MCF 10A (cell line): ENCODE results near the gene CLSTN2. TPM values are rescaled to one million over a fixed set of nuclear protein-coding genes. Genes with fewer than 3 reads are reported as not detected.

Experiments
- BruUV-seq: library from RNA; stranded (reverse); fragments of 400-500 nt; replicated peaks from 2 replicates; lab custom pipeline; 2021; lab: Mats Ljungman, UMichigan
- CTCF ChIA-PET: fragments of 300-600 bp; sonication (Branson Sonifier 250); formaldehyde crosslinking; extraction: SDS; loops from one replicate; lab custom pipeline; 2021; ENCODE audit warnings: antibody characterized with exemption, inconsistent platforms; lab: Yijun Ruan, JAX
- POLR2A ChIA-PET: fragments of 300-600, 350-650 bp; sonication (Branson Sonifier 250); formaldehyde crosslinking; extraction: SDS; loops from one replicate; lab custom pipeline; 2020; ENCODE audit warnings: antibody characterized with exemption, inconsistent platforms; lab: Yijun Ruan, JAX
- DNase-seq: peaks from one replicate; pipeline ENCODE4 v3.0.0-alpha.2; 2018; ENCODE audit not compliant: unreplicated experiment
- H3K27ac Mint-ChIP-seq: one replicate; pipeline ENCODE4 v1.8.0; 2022; ENCODE audit warnings: mild to moderate bottlenecking, low read depth, mixed read lengths; ENCODE audit not compliant: unreplicated experiment
- H3K27me3 Mint-ChIP-seq: one replicate; pipeline ENCODE4 v1.8.0; 2022; ENCODE audit warnings: mixed read lengths; ENCODE audit not compliant: insufficient read depth, unreplicated experiment
- H3K36me3 Mint-ChIP-seq: one replicate; pipeline ENCODE4 v1.8.0; 2022; ENCODE audit warnings: mild to moderate bottlenecking, moderate library complexity, mixed read lengths; ENCODE audit not compliant: insufficient read depth, unreplicated experiment
- H3K4me1 Mint-ChIP-seq: one replicate; pipeline ENCODE4 v1.8.0; 2022; ENCODE audit warnings: mixed read lengths; ENCODE audit not compliant: insufficient read depth, unreplicated experiment
- H3K4me3 Mint-ChIP-seq: one replicate; pipeline ENCODE4 v1.8.0; 2022; ENCODE audit warnings: mild to moderate bottlenecking, moderate library complexity, mixed read lengths; ENCODE audit not compliant: unreplicated experiment
- H3K9me3 Mint-ChIP-seq: one replicate; pipeline ENCODE4 v1.8.0; 2022; ENCODE audit warnings: mixed read lengths; ENCODE audit not compliant: unreplicated experiment
- intact Hi-C: fragments of 100-400 bp; cut with micrococcal nuclease; formaldehyde crosslinking; loops from 2 replicates; pipeline ENCODE4 v1.14.1; 2022
- total RNA-seq: library from RNA; stranded (reverse); gene quantifications from 2 replicates; pipeline ENCODE4 v1.2.3, GENCODE V29; 2022
- TF ChIP-seq, protein P1 (sequence below): fragments of 200-600 bp; IDR thresholded peaks from one replicate; pipeline ENCODE4 v1.8.0; 2022; ENCODE audit warnings: antibody characterized with exemption, mild to moderate bottlenecking; ENCODE audit not compliant: unreplicated experiment

CLSTN2 gene
- total RNA-seq, 1 experiment from 2014 or later = not detected

DNA sequence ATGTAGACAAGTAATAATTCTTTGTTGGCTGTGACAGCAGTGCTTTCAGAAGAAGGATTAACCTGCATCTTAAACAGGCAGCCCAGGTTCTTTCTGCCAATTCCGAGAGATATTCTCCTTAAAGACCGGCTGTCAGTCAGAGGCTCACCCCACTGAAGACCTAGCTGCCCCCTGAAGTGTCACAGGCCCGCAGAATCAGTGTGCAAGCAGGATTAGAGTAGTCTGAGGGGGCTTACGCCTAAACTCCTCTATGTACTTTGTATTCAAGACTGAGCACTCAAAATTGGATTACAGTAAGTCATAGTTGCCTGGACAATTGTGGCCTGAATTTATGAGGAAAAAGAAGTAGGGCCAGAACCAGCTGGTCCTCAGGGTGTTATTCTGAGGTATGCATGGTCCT is 342.9 kb downstream of the CLSTN2 start:
- TF ChIP-seq, protein P1, sequence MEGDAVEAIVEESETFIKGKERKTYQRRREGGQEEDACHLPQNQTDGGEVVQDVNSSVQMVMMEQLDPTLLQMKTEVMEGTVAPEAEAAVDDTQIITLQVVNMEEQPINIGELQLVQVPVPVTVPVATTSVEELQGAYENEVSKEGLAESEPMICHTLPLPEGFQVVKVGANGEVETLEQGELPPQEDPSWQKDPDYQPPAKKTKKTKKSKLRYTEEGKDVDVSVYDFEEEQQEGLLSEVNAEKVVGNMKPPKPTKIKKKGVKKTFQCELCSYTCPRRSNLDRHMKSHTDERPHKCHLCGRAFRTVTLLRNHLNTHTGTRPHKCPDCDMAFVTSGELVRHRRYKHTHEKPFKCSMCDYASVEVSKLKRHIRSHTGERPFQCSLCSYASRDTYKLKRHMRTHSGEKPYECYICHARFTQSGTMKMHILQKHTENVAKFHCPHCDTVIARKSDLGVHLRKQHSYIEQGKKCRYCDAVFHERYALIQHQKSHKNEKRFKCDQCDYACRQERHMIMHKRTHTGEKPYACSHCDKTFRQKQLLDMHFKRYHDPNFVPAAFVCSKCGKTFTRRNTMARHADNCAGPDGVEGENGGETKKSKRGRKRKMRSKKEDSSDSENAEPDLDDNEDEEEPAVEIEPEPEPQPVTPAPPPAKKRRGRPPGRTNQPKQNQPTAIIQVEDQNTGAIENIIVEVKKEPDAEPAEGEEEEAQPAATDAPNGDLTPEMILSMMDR = no peak
- Mint-ChIP-seq H3K9me3 (no peaks in the 10 kb centered on the region), H3K4me3 (no peak overlapping the region), H3K27me3 (peaks cover 39% of the 10 kb centered on the region), H3K27ac (no peak overlapping the region), H3K4me1 (no peaks in the 10 kb centered on the region), H3K36me3 (no peaks in the 10 kb centered on the region)
- intact Hi-C loops = no loop called here
- DNase-seq = no peak
- POLR2A ChIA-PET = no interaction called here
- BruUV-seq = no TSS peak
- CTCF ChIA-PET = no interaction called here

DNA sequence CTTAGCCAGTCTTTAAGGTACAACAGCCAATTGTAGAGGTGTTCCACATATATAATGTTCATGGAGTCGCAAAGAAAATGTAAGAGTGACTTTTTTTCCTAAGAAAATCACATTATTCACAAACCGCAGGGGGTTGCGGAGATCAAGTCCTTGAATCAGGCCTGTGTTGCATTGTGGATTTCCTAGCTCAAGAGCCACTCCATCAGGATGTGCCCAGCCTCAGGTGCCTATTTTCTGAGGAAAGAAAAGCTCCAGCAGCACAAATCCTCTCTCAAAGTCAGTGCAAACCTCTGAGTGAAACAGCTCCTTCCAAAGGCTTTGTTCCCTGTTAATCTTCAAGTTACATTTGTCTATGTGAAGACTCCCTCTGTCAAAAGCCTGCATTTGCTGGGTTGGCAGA is 349.4 kb downstream of the CLSTN2 start:
- Mint-ChIP-seq H3K36me3 (no peaks in the 10 kb centered on the region), H3K27ac (no peak overlapping the region), H3K9me3 (no peaks in the 10 kb centered on the region), H3K4me1 (no peaks in the 10 kb centered on the region), H3K27me3 (peaks cover 52% of the 10 kb centered on the region), H3K4me3 (no peak overlapping the region)
- POLR2A ChIA-PET = no interaction called here
- DNase-seq = no peak
- intact Hi-C loops = no loop called here
- no TSS peak for BruUV-seq
- CTCF ChIA-PET = no interaction called here
- TF ChIP-seq, protein P1 = no peak

DNA sequence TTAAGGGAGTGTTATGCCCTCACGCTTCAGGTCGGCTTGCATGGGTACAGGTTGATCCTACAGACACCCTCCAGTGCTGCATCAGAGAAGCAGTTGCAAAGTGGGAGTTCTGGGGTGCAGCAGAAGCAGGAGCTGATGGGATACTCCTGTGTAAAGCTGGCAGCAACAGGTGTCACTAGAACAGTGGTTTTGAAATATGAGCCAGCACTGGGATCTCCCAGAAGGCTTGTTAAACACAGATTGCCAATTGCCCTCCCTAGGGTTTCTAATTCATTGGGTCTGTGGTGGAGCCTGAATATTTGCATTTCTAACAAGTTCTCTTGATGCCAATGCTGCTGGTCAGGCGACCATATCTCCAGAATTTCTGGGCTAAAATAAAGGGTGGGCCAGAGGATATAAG is 350.4 kb downstream of the CLSTN2 start:
- Mint-ChIP-seq H3K27ac (no peak overlapping the region), H3K27me3 (peaks cover 42% of the 10 kb centered on the region), H3K4me3 (no peak overlapping the region), H3K9me3 (no peaks in the 10 kb centered on the region), H3K4me1 (no peaks in the 10 kb centered on the region), H3K36me3 (no peaks in the 10 kb centered on the region)
- BruUV-seq = no TSS peak
- intact Hi-C loops = no loop called here
- CTCF ChIA-PET = interaction anchor here (0.5 kb wide), 1 partner anchor 1101 kb away, joined by 3 read pairs; no protein-coding TSS in a partner anchor
- POLR2A ChIA-PET = no interaction called here
- TF ChIP-seq, protein P1 = no peak
- DNase-seq = no peak

DNA sequence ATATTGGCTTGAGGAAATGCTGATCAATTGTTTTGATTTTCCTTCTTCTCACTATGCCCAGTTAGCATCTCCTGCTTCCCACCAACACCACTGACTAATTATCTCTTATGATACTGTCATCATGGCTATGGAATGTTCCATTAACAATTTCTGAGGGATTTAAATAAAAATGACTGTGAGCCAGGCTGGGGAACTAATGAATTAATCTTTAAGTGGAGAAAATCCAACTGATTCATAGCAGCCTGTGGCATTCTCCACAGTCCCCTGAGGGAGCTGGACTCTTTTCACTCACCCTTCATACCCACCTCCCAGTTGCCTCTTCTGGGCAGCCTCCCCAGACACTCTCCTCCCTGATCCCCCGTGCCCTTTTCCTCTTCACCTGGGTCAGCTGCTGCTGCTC is 353.6 kb downstream of the CLSTN2 start:
- POLR2A ChIA-PET = no interaction called here
- Mint-ChIP-seq H3K27me3 (peaks cover 25% of the 10 kb centered on the region), H3K27ac (no peak overlapping the region), H3K4me1 (peaks cover 20% of the 10 kb centered on the region), H3K4me3 (no peak overlapping the region), H3K36me3 (peaks cover 6% of the 10 kb centered on the region), H3K9me3 (no peaks in the 10 kb centered on the region)
- CTCF ChIA-PET = interaction anchor here (1.0 kb wide), 1 partner anchor 18 kb away, joined by 3 read pairs; no protein-coding TSS in a partner anchor
- intact Hi-C loops = no loop called here
- no TSS peak for BruUV-seq
- no peak for DNase-seq
- TF ChIP-seq, protein P1 = no peak
